GM23338 (cell line): ENCODE data around the gene P2RY8. TPM values are rescaled to one million over a fixed set of nuclear protein-coding genes. Genes with fewer than 3 reads are reported as not detected.

Source experiments
- ATAC-seq: fragments of 200-7000 bp; cut with Tn5 transposase; 3 replicates; pipeline ENCODE4 v1.9.1; 2020
- DNase-seq: peaks from one replicate; pipeline ENCODE4 v3.0.0-alpha.2; 2015; ENCODE audit warnings: low spot score
- H2AFZ ChIP-seq: fragments of 200-600 bp; sonication (generic); 2 replicates; pipeline ENCODE4 v1.8.0; 2016; ENCODE audit warnings: antibody characterized with exemption, mild to moderate bottlenecking, moderate library complexity
- H3F3A ChIP-seq: fragments of 200-600 bp; sonication (generic); replicated peaks from 2 replicates; pipeline ENCODE4 v1.8.0; 2017; ENCODE audit warnings: antibody characterized with exemption, mixed run types, low read depth
- H3K27ac ChIP-seq: fragments of 200-600 bp; sonication (generic); 2 replicates; pipeline ENCODE4 v1.6.1; 2016; ENCODE audit warnings: low read depth
- H3K27me3 ChIP-seq: fragments of 200-600 bp; sonication (generic); 2 replicates; pipeline ENCODE4 v1.8.0; 2016; ENCODE audit warnings: mild to moderate bottlenecking, mixed run types, moderate library complexity; ENCODE audit not compliant: insufficient read depth
- H3K36me3 ChIP-seq: fragments of 200-600 bp; sonication (generic); 2 replicates; pipeline ENCODE4 v1.8.0; 2016; ENCODE audit warnings: mild to moderate bottlenecking; ENCODE audit not compliant: insufficient read depth
- H3K4me1 ChIP-seq: fragments of 200-600 bp; sonication (generic); 2 replicates; pipeline ENCODE4 v1.8.0; 2016; ENCODE audit warnings: mild to moderate bottlenecking, moderate library complexity; ENCODE audit not compliant: insufficient read depth
- H3K4me2 ChIP-seq: fragments of 200-600 bp; sonication (generic); 2 replicates; pipeline ENCODE4 v1.7.1; 2017; ENCODE audit warnings: mixed run types
- H3K4me3 ChIP-seq: fragments of 200-600 bp; sonication (generic); 2 replicates; pipeline ENCODE4 v1.6.1; 2016; ENCODE audit warnings: mixed run types
- H3K79me2 ChIP-seq: fragments of 200-600 bp; sonication (generic); replicated peaks from 2 replicates; pipeline ENCODE4 v1.8.0; 2017; ENCODE audit warnings: mild to moderate bottlenecking; ENCODE audit not compliant: insufficient read depth
- H3K9me2 ChIP-seq: fragments of 200-600 bp; sonication (generic); 2 replicates; pipeline ENCODE4 v1.8.0; 2017; ENCODE audit not compliant: insufficient read depth
- H4K20me1 ChIP-seq: fragments of 200-600 bp; sonication (generic); replicated peaks from 2 replicates; pipeline ENCODE4 v1.8.0; 2017; ENCODE audit warnings: mild to moderate bottlenecking; ENCODE audit not compliant: insufficient read depth
- H3K27ac Mint-ChIP-seq: 2 replicates; pipeline ENCODE4 v1.8.0; 2020; ENCODE audit warnings: inconsistent platforms, mild to moderate bottlenecking, moderate library complexity, mixed read lengths
- H3K27me3 Mint-ChIP-seq: 3 replicates; pipeline ENCODE4 v1.8.0; 2022; ENCODE audit warnings: low read depth, mild to moderate bottlenecking, moderate library complexity, mixed read lengths, inconsistent platforms; ENCODE audit not compliant: insufficient read depth, poor library complexity
- H3K36me3 Mint-ChIP-seq: 3 replicates; pipeline ENCODE4 v1.8.0; 2021; ENCODE audit warnings: low read depth, mild to moderate bottlenecking, inconsistent platforms, moderate library complexity, mixed read lengths
- H3K4me1 Mint-ChIP-seq: 3 replicates; pipeline ENCODE4 v1.8.0; 2020; ENCODE audit warnings: mild to moderate bottlenecking, inconsistent platforms, mixed read lengths
- H3K4me3 Mint-ChIP-seq: 3 replicates; pipeline ENCODE4 v1.8.0; 2021; ENCODE audit warnings: moderate library complexity, mild to moderate bottlenecking, inconsistent platforms, mixed read lengths
- H3K9me3 Mint-ChIP-seq: 3 replicates; pipeline ENCODE4 v1.8.0; 2020; ENCODE audit warnings: moderate library complexity, mild to moderate bottlenecking, inconsistent platforms, mixed read lengths
- CREB1 ChIP-seq: fragments of 250-450 bp; sonication (Bioruptor Pico); IDR thresholded peaks from 2 replicates; pipeline ENCODE4 v1.5.0; 2020; ENCODE audit warnings: low read depth, mild to moderate bottlenecking, moderate library complexity
- EZH2 ChIP-seq: fragments of 200-600 bp; sonication (generic); IDR thresholded peaks from one replicate; pipeline ENCODE4 v1.8.0; 2017; ENCODE audit warnings: antibody characterized with exemption, mild to moderate bottlenecking, low read depth; ENCODE audit not compliant: unreplicated experiment
- EZH2phosphoT487 ChIP-seq: fragments of 200-600 bp; sonication (generic); IDR thresholded peaks from one replicate; pipeline ENCODE4 v1.8.1; 2018; ENCODE audit warnings: antibody characterized with exemption; ENCODE audit not compliant: unreplicated experiment
- NANOG ChIP-seq: IDR thresholded peaks from 2 replicates; pipeline ENCODE4 v1.6.1; 2016; ENCODE audit warnings: antibody characterized with exemption, borderline replicate concordance
- POLR2AphosphoS5 ChIP-seq: IDR thresholded peaks from 2 replicates; pipeline ENCODE4 v1.6.1; 2016; ENCODE audit warnings: antibody characterized with exemption, low read depth
- REST ChIP-seq: IDR thresholded peaks from one replicate; pipeline ENCODE4 v1.6.1; 2018; ENCODE audit warnings: antibody characterized with exemption; ENCODE audit not compliant: unreplicated experiment
- STAT1 ChIP-seq: IDR thresholded peaks from one replicate; pipeline ENCODE4 v1.6.1; 2016; ENCODE audit warnings: antibody characterized with exemption; ENCODE audit not compliant: unreplicated experiment
- ZNF331 ChIP-seq: fragments of 250-450 bp; sonication (Bioruptor Pico); IDR thresholded peaks from 2 replicates; pipeline ENCODE4 v1.5.0; 2020; ENCODE audit warnings: low read depth, mild to moderate bottlenecking, moderate library complexity
- polyA plus RNA-seq: library from polyadenylated mRNA; unstranded; fragments of >200 nt; fragmentation: Nextera tagmentation; extraction: Ambion mirVana; gene quantifications from 2 replicates; pipeline ENCODE4 v1.2.1, GENCODE V29; 2016
- total RNA-seq: library from RNA; depleted of rRNA; stranded (reverse); fragments of >200 nt; shearing (Covaris generic); gene quantifications from 2 replicates; pipeline ENCODE4 v1.2.3, GENCODE V29; 2014

The P2RY8 gene
- total and polyA plus RNA-seq, 2 experiments from 2014 or later = 0.24 TPM; not detected in 1

- Mint-ChIP-seq H3K27me3 (peaks cover 11% of the 10 kb centered on the region), H3K27ac (no peak overlapping the region), H3K9me3 (peaks cover 47% of the 10 kb centered on the region), H3K4me1 (peaks cover 5% of the 10 kb centered on the region; the same call in 1 of the 3 replicates), H3K4me3 (no peak overlapping the region), H3K36me3 (peaks cover 6% of the 10 kb centered on the region; the same call in 1 of the 3 replicates)
- DNase-seq (no peak), ATAC-seq (no peak)
- no peaks in the 10 kb centered on the region for H3K27me3 ChIP-seq
- H3K4me1 ChIP-seq = no peaks in the 10 kb centered on the region
- H3K4me2 ChIP-seq = no peak overlapping the region
- H3K36me3 ChIP-seq = no peaks in the 10 kb centered on the region
- H3K27ac ChIP-seq = no peak overlapping the region
- H3K79me2 ChIP-seq = no peaks in the 10 kb centered on the region
- no peaks in the 10 kb centered on the region for H3F3A ChIP-seq
- no peaks in the 10 kb centered on the region for H3K9me2 ChIP-seq
- no peak overlapping the region for H2AFZ ChIP-seq
- H4K20me1 ChIP-seq = no peaks in the 10 kb centered on the region
- no peak for TF ChIP-seq NANOG
- TF ChIP-seq EZH2 = no peak
- no peak overlapping the region for H3K4me3 ChIP-seq
Measured at GRCh38 chrX:1463581-1463980, 73.4 kb downstream of the P2RY8 start.

GRCh38 chrX:1462596-1463251 lies 74.3 kb downstream of the P2RY8 start:
- Mint-ChIP-seq H3K36me3 (peaks cover 6% of the 10 kb centered on the region; the same call in 1 of the 3 replicates), H3K4me1 (peaks cover 5% of the 10 kb centered on the region; the same call in 1 of the 3 replicates), H3K27me3 (peaks cover 11% of the 10 kb centered on the region), H3K9me3 (peaks cover 44% of the 10 kb centered on the region), H3K27ac (no peak overlapping the region), H3K4me3 (no peak overlapping the region)
- Histone ChIP-seq H3K79me2 (no peaks in the 10 kb centered on the region), H3K9me2 (no peaks in the 10 kb centered on the region), H3K27ac (no peak overlapping the region), H3K4me2 (no peak overlapping the region), H2AFZ (no peak overlapping the region), H3K4me3 (no peak overlapping the region), H4K20me1 (no peaks in the 10 kb centered on the region), H3K36me3 (no peaks in the 10 kb centered on the region), H3F3A (no peaks in the 10 kb centered on the region), H3K27me3 (no peaks in the 10 kb centered on the region), H3K4me1 (no peaks in the 10 kb centered on the region)
- DNase-seq = no peak
- ATAC-seq = no peak
- TF ChIP-seq STAT1 (no peak), EZH2 (no peak), POLR2AphosphoS5 (no peak), EZH2phosphoT487 (no peak), CREB1 (no peak), NANOG (no peak), ZNF331 (CRISPR knock-in tag) (no peak)

GRCh38 chrX:1462110-1462509 lies 74.9 kb downstream of the P2RY8 start:
- Histone ChIP-seq H2AFZ (no peak overlapping the region), H3K4me2 (no peak overlapping the region), H4K20me1 (no peaks in the 10 kb centered on the region), H3K9me2 (no peaks in the 10 kb centered on the region), H3K27me3 (no peaks in the 10 kb centered on the region), H3K27ac (no peak overlapping the region), H3K79me2 (no peaks in the 10 kb centered on the region), H3K4me1 (no peaks in the 10 kb centered on the region), H3K4me3 (no peak overlapping the region), H3F3A (no peaks in the 10 kb centered on the region), H3K36me3 (no peaks in the 10 kb centered on the region)
- no peak overlapping the region for H3K27ac Mint-ChIP-seq
- H3K36me3 Mint-ChIP-seq = peaks cover 2% of the 10 kb centered on the region; the same call in 1 of the 3 replicates
- DNase-seq (no peak), ATAC-seq (no peak)
- H3K4me3 Mint-ChIP-seq = no peak overlapping the region
- H3K27me3 Mint-ChIP-seq = peaks cover 10% of the 10 kb centered on the region
- H3K9me3 Mint-ChIP-seq = peaks cover 38% of the 10 kb centered on the region
- peaks cover 1% of the 10 kb centered on the region; the same call in 1 of the 3 replicates for H3K4me1 Mint-ChIP-seq
- TF ChIP-seq ZNF331 (CRISPR knock-in tag) = no peak
- no peak for TF ChIP-seq REST
